Stimulated activated CD8-positive, alpha-beta memory T cell treated with anti-CD3 and anti-CD28 coated beads, Interleukin-7, amount 100 ng/mL, for 1 hour (primary cell): ENCODE results near the gene DNAJB6.

Source experiments
- DNase-seq, 2 donors: peaks; one replicate each; pipeline ENCODE4 v3.0.0-alpha.2; 2020; ENCODE audit warnings: low read depth in 2 of 2

Gene DNAJB6

DNA sequence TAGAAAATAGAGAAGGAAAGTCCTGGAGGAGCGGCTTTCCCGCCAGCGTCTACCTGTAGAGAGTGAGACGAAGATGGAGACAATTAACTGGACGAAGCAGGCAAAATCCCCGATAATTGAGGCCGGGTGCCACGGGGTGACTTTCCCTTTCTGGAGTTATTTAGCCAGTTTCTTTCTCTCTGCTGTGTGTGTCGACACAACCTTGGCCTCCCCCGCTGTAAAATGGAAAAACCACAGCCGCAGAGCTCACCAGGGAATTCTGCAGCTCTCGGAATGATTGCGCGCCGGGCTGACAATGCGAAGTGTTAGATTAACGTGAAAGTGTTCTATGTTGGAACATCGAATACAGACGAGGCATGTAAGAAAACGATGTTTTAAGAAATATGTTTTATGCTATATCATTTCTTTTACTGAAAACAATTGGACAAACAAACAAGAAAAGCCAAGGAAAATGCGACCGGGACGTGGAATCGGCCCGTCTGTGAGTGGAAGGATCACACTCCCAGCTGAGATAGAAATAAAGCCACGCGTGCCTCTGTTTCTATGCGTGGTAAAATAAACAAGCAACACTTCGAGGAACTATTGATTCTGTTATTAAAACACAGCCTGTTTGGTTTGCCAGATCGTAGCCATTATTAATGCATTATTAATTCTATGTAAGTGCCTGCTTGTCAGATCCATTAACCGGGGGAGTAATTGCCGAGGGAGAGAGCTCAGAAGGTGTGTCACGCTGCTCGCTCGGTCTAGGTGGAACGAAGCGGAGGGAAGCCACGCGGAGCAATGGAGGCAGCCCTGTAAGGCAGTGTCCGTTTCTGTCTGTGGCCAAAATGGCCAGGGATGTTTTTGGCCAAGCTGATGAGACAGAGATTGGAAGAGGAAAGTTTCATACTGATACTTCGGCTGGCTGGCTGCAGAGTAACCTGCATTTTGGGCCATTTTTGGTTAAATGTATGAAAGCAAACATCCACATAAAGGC is 129.4 kb downstream of the DNAJB6 start:
- no peak for DNase-seq

DNA sequence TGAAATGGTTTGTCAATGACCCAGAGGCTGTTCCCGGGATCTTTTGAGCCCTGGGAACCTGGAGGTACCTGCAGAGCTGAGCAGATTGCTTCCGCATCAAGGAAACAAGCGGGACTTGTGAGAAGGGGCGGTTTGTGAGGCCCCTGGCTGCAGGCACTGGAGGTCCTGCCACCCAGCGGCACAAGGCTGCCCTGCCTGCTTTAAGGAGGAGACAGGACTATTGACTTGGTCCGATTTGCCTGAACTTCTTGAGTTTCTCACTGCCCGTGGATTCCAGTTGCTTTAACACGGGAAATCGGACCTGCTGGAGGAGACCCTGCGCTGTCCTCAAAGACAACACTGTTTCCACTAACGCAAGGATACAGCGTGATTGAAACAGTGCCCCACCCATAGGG is 130.1 kb downstream of the DNAJB6 start:
- DNase-seq = no peak
